Stomach (tissue), 9 donors: ENCODE measurements around the gene ATXN7L2. TPM values are rescaled to one million over a fixed set of nuclear protein-coding genes. Genes with fewer than 3 reads are reported as not detected.

Experiments
- DNase-seq, 2 donors: peaks; one replicate each; pipeline versions ENCODE4 v3.0.0 to v3.0.0-alpha.2; 2013 to 2019
- H3K27ac ChIP-seq, 5 donors: fragments of 200-600 bp in 4 of 5; sonication (generic) in 4 of 5; one replicate each; pipeline ENCODE4 v1.5.1; 2013 to 2019; ENCODE audit warnings: mild to moderate bottlenecking in 1 of 5, moderate library complexity in 1 of 5
- H3K27me3 ChIP-seq, 3 donors: fragments of 200-600 bp; sonication (generic); one replicate each; pipeline ENCODE4 v1.5.1; 2017 to 2019; ENCODE audit warnings: mixed run types in 1 of 3
- H3K36me3 ChIP-seq, 4 donors: fragments of 200-600 bp; sonication (generic); 1 replicate in 3 of 4; 2 replicates in 1 of 4; pipeline ENCODE4 v1.5.1; 2016 to 2019
- H3K4me1 ChIP-seq, 4 donors: fragments of 200-600 bp; sonication (generic); one replicate each; pipeline ENCODE4 v1.5.1; 2016 to 2019
- H3K4me3 ChIP-seq, 4 donors: fragments of 200-600 bp; sonication (generic) in 3 of 4; one replicate each; pipeline ENCODE4 v1.5.1; 2016 to 2019; ENCODE audit warnings: mild to moderate bottlenecking in 1 of 4
- H3K9me3 ChIP-seq, 4 donors: fragments of 200-600 bp; sonication (generic); one replicate each; pipeline ENCODE4 v1.5.1; 2016 to 2019
- CTCF ChIP-seq, 7 experiments: fragments of 450-650 bp in 4 of 7; fragments of 200-600 bp in 3 of 7; sonication (generic) in 3 of 7; IDR thresholded peaks; one replicate each; pipeline ENCODE4 v1.5.1; 2016 to 2019; ENCODE audit warnings: antibody characterized with exemption in 7 of 7, control low read depth in 2 of 7, mild to moderate bottlenecking in 1 of 7
- EP300 ChIP-seq: sonication (generic); formaldehyde crosslinking; IDR thresholded peaks from one replicate; pipeline ENCODE4 v1.6.1; 2017; ENCODE audit warnings: antibody characterized with exemption
- POLR2A ChIP-seq, 4 donors: fragments of 450-650 bp; IDR thresholded peaks; one replicate each; pipeline ENCODE4 v1.6.1; 2016; ENCODE audit warnings: antibody characterized with exemption in 4 of 4, control low read depth in 2 of 4, mild to moderate bottlenecking in 1 of 4, moderate library complexity in 1 of 4
- POLR2AphosphoS5 ChIP-seq, 3 donors: sonication (generic); formaldehyde crosslinking; IDR thresholded peaks; one replicate each; pipeline ENCODE4 v1.6.1; 2016; ENCODE audit warnings: antibody characterized with exemption in 3 of 3
- WGBS, 5 donors: extraction: QIAGEN DNeasy Blood & Tissue Kit in 3 of 5; methylation state at CpG; one replicate each; pipeline versions ENCODE4 v1.1.5 to v1.1.7; 2013 to 2018; 5-methylcytosine and 5-hydroxymethylcytosine counted together
- intact Hi-C: fragments of 100-400 bp; cut with DNase I; formaldehyde crosslinking; loops from one replicate; pipeline ENCODE4 v1.15.1; 2023; ENCODE audit warnings: low total_unique reads
- polyA plus RNA-seq, 3 donors: library from polyadenylated mRNA; stranded (reverse); fragments of 200-250 nt; gene quantifications; one replicate each; pipeline ENCODE4 v1.2.3, GENCODE V29; 2013
- total RNA-seq, 5 donors: library from RNA; depleted of rRNA; stranded (reverse); fragments of >200 nt; gene quantifications; one replicate each; pipeline versions ENCODE4 v1.1.0 to v1.2.3, GENCODE V29; 2014 to 2016
- donor health status: healthy with polysubstance abuse.
- donor health status: Bipolar disorder and iron deficiency.
- donor health status: healthy.

ATXN7L2 gene
- total and polyA plus RNA-seq, 8 donors = 0.29 to 6.3 (median 4.0) TPM; not detected in 1

- DNase-seq = no peak
- no peaks in the 10 kb centered on the region for H3K9me3 ChIP-seq
Observed at GRCh38 chr1:109534307-109534858, 50.7 kb downstream of the ATXN7L2 start.

DNA sequence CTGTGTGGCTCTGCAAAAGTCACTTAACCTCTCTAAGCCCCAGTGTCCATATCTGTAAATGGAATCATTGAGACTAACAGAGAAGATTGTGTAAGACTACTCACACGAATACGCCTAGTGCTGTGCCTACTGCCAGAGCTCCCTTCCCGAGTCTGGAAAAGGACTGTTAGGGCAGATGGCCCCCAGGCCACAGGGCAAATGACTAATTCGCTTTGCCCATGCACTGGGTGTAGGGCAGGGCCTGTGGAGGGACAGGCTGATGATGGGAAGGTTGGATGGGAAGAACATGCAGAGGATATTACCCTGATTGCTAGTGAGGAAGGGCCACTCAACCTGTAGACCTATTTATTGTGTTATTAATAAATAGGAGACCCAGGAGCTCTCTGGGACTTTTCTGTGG lies 51.8 kb downstream of the ATXN7L2 start:
- Histone ChIP-seq H3K4me3 (no peak overlapping the region), H3K9me3 (no peaks in the 10 kb centered on the region), H3K4me1 (peaks cover 0 to 29% (median 22%) of the 10 kb centered on the region in 4 donors), H3K36me3 (no peaks in the 10 kb centered on the region), H3K27ac (peak overlapping the region in 2 of 5 donors; percentile 17 to 40), H3K27me3 (no peaks in the 10 kb centered on the region)
- 70 to 79% (median 75%) methylated on average over 4 of the region's 4 CpGs for WGBS, 5 donors
- intact Hi-C loops = no loop called here
- DNase-seq = no peak
- TF ChIP-seq POLR2AphosphoS5 (IDR thresholded peaks at IDR 0.05) (no peak), EP300 (no peak), CTCF (IDR thresholded peaks at IDR 0.05) (no peak), POLR2A (IDR thresholded peaks at IDR 0.05) (no peak)

More at GRCh38 chr1:109534307-109534858, 50.7 kb downstream of the ATXN7L2 start:
- H3K27me3 ChIP-seq = no peaks in the 10 kb centered on the region
- 78 to 89% (median 85%) methylated on average over 1 of the region's 1 CpG for WGBS, 5 donors
- H3K4me3 ChIP-seq = no peak overlapping the region
- no peaks in the 10 kb centered on the region for H3K36me3 ChIP-seq
- H3K4me1 ChIP-seq = peaks cover 0 to 29% (median 22%) of the 10 kb centered on the region in 4 donors
- TF ChIP-seq CTCF (IDR thresholded peaks at IDR 0.05) (no peak), EP300 (no peak), POLR2A (IDR thresholded peaks at IDR 0.05) (no peak), POLR2AphosphoS5 (IDR thresholded peaks at IDR 0.05) (no peak)
- no peak overlapping the region for H3K27ac ChIP-seq
- intact Hi-C loops = loop anchor here (5.0 kb wide), 1 partner anchor 42 kb away; the partner anchor contains the start of gene CYB561D1

DNA sequence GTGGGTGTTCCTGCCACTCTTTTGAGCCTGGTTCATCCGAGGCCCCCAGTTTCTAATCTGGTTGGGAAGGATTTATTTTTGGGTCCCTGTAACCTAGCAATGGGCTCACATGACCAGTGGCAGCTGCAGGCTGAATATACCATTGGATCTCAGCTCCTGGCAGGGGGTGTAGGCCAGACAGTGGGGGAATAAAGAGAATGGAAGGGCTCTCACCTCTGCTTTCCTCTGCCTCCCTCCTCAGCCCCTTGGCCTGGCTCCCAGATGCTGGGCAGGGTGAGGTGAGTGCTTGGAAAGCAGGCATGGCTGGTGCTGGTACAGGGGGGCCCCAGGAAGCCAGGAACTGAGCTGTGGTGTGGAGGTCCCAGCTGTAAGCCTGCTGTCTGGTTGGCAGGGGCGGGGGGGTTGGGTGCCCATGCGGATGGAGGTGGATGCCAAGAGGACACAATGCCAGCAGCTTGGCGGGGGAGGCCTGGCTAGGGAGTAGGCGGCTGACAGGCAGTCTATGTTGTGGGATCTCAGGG lies 52.3 kb downstream of the ATXN7L2 start:
- Histone ChIP-seq H3K4me3 (no peak overlapping the region), H3K36me3 (no peaks in the 10 kb centered on the region), H3K9me3 (no peaks in the 10 kb centered on the region), H3K4me1 (peaks cover 0 to 26% (median 19%) of the 10 kb centered on the region in 4 donors), H3K27ac (peak overlapping the region in 2 of 5 donors; percentile 17 to 40), H3K27me3 (no peaks in the 10 kb centered on the region)
- TF ChIP-seq POLR2AphosphoS5 (IDR thresholded peaks at IDR 0.05) (no peak), CTCF (IDR thresholded peaks at IDR 0.05) (no peak), POLR2A (IDR thresholded peaks at IDR 0.05) (no peak), EP300 (no peak)
- peak in 1 of 2 donors; percentile 48 for DNase-seq
- intact Hi-C loops = no loop called here
- 60 to 79% (median 67%) methylated on average over 4 to 5 of the region's 5 CpGs for WGBS, 5 donors

- WGBS, 5 donors = 69 to 80% (median 78%) methylated on average over 9 of the region's 9 CpGs
- no peak overlapping the region for H3K27ac ChIP-seq
- intact Hi-C loops = no loop called here
Observed at GRCh38 chr1:109537450-109538178, 53.9 kb downstream of the ATXN7L2 start.

More at GRCh38 chr1:109537450-109538178, 53.9 kb downstream of the ATXN7L2 start:
- H3K9me3 ChIP-seq = no peaks in the 10 kb centered on the region
- no peak overlapping the region for H3K4me3 ChIP-seq
- no peaks in the 10 kb centered on the region for H3K27me3 ChIP-seq
- DNase-seq = no peak
- TF ChIP-seq POLR2A (IDR thresholded peaks at IDR 0.05) (no peak), POLR2AphosphoS5 (IDR thresholded peaks at IDR 0.05) (no peak), CTCF (IDR thresholded peaks at IDR 0.05) (no peak), EP300 (no peak)
- H3K36me3 ChIP-seq = no peaks in the 10 kb centered on the region
- peaks cover 0 to 17% (median 7%) of the 10 kb centered on the region in 4 donors for H3K4me1 ChIP-seq
